ENCODE results near the gene XNDC1N. TPM values are rescaled to one million over a fixed set of nuclear protein-coding genes. Genes with fewer than 3 reads are reported as not detected.
A peak's percentile ranks its signal among the peaks of the same experiment; 100 is the strongest.

XNDC1N gene
- total RNA-seq = 10 to 100 TPM; 14.8 to 23.1 TPM

- peak; percentile 88 for DNase-seq
- CTCF ChIA-PET = interaction anchor here (0.9 to 2.3 kb wide), 9 partner anchors 9 to 506 kb away, joined by 3 to 8 read pairs (median 4); partner anchors contain the start of genes ANAPC15 and CLPB
- peak; percentile 87 for ATAC-seq
- peak within 1 kb of the TSS; percentile 98 for H3K4me3 Mint-ChIP-seq
- H3K27ac Mint-ChIP-seq = peak within 1 kb of the TSS; percentile 99
- no peaks in the 10 kb centered on the region for H3K27me3 Mint-ChIP-seq
- peaks cover 45% of the 10 kb centered on the region for H3K4me1 Mint-ChIP-seq
- H3K9me3 Mint-ChIP-seq (ENCODE audit: low read depth) = no peaks in the 10 kb centered on the region
- H3K36me3 Mint-ChIP-seq = peaks cover 22% of the 10 kb centered on the region
Observed at GRCh38 chr11:71927820-71928736, at the start of gene XNDC1N. TSS of gene XNDC1N (minus strand) at chr11:71928594. CDS start at chr11:71923353, 5,241 bp downstream.

GRCh38 chr11:71977743-71978418 is 49.5 kb upstream of the XNDC1N start:
- ATAC-seq = peak; percentile 68
- H3K4me1 Mint-ChIP-seq = no peaks in the 10 kb centered on the region
- no peak overlapping the region for H3K27ac Mint-ChIP-seq
- peak; percentile 74 for DNase-seq
- no peaks in the 10 kb centered on the region for H3K27me3 Mint-ChIP-seq
- H3K4me3 Mint-ChIP-seq = no peak overlapping the region
- peaks cover 8% of the 10 kb centered on the region for H3K36me3 Mint-ChIP-seq
- no peaks in the 10 kb centered on the region for H3K9me3 Mint-ChIP-seq (ENCODE audit: low read depth)
- CTCF ChIA-PET = interaction anchor here (0.8 to 3.8 kb wide), 36 partner anchors 8 to 469 kb away, joined by 3 to 31 read pairs (median 6); partner anchors contain the start of genes CLPB and IL18BP

DNA sequence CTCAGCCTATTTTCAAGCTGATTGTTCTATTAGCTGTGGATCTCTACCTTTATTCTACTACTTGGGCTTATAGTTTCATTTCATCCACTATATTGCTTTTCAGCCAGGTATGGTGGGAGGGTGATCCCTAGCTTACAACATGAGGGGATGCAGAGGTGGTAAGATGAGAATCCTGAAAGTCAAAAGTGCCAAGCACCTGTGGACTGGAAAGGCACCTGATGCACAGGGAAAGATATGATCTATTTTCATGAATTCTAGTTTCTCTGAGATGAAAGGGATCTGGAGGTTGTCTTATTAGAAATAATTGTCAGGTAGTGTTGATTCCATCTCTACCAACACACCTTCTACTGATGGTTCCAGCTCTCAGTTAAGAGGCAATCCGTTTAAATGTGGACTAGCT is 48.7 kb upstream of the XNDC1N start:
- Mint-ChIP-seq H3K36me3 (peaks cover 4% of the 10 kb centered on the region), H3K9me3 (ENCODE audit: low read depth) (no peaks in the 10 kb centered on the region), H3K4me3 (no peak overlapping the region), H3K27me3 (no peaks in the 10 kb centered on the region), H3K27ac (no peak overlapping the region), H3K4me1 (no peaks in the 10 kb centered on the region)
- no peak for ATAC-seq
- CTCF ChIA-PET = interaction anchor here (0.8 to 3.8 kb wide), 34 partner anchors 9 to 470 kb away, joined by 3 to 31 read pairs (median 5); partner anchors contain the start of genes CLPB and IL18BP
- no peak for DNase-seq

DNA sequence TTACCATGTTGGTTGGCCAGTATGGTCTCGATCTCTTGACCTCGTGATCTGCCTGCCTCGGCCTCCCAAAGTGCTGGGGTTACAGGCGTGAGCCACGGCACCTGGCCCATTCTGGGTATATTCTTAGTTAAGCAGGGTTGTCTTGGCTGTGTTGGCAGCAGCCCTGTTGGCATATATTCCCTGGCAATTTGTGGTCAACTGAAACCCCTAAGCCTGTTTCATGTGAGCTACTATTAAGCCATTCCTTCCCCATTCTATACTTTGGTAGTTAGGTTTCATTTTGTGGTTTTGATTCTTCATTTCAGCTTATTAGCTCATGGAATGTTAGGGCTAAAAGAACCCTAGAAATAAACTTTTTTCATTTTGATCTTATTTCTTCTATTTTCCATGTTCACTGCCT is 48.2 kb upstream of the XNDC1N start:
- Mint-ChIP-seq H3K4me1 (no peaks in the 10 kb centered on the region), H3K27me3 (no peaks in the 10 kb centered on the region), H3K36me3 (peaks cover 4% of the 10 kb centered on the region), H3K4me3 (no peak overlapping the region), H3K27ac (no peak overlapping the region), H3K9me3 (ENCODE audit: low read depth) (no peaks in the 10 kb centered on the region)
- CTCF ChIA-PET = interaction anchor here (0.8 to 3.8 kb wide), 25 partner anchors 8 to 458 kb away, joined by 3 to 31 read pairs (median 6); partner anchors contain the start of genes CLPB and IL18BP
- ATAC-seq (no peak), DNase-seq (no peak)

GRCh38 chr11:71971680-71972079 is 43.3 kb upstream of the XNDC1N start:
- Mint-ChIP-seq H3K9me3 (ENCODE audit: low read depth) (no peaks in the 10 kb centered on the region), H3K4me1 (peaks cover 1% of the 10 kb centered on the region), H3K27me3 (no peaks in the 10 kb centered on the region), H3K36me3 (peaks cover 10% of the 10 kb centered on the region), H3K4me3 (no peak overlapping the region), H3K27ac (no peak overlapping the region)
- no peak for DNase-seq
- no peak for ATAC-seq
- CTCF ChIA-PET = interaction anchor here (0.6 to 1.3 kb wide), 3 partner anchors 11 to 274 kb away, joined by 3 to 4 read pairs (median 3); no protein-coding TSS in a partner anchor

DNA sequence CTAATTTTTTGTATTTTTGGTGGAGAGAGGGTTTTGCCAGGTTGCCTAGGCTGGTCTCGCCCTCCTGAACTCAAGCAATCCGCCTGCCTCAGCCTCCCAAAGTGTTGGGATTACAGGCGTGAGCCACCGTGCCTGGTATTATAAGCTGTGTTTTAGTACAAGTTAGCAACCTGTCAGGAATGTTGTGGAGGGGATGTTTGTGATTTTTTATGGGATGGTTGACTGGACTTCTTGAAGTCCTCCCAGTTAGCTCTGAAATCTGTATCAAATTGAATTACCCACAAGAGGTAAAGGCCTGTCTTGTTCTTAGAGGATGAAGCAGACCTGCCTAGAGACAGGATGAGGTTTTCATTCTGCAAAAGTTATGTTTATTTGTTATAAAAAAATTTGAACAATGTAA is 36.2 kb upstream of the XNDC1N start:
- ATAC-seq (no peak), DNase-seq (no peak)
- no peak overlapping the region for H3K4me3 Mint-ChIP-seq
- CTCF ChIA-PET = interaction anchor here (2.0 kb wide), 1 partner anchor 13 kb away, joined by 7 read pairs; no protein-coding TSS in a partner anchor
- H3K9me3 Mint-ChIP-seq (ENCODE audit: low read depth) = no peaks in the 10 kb centered on the region
- H3K4me1 Mint-ChIP-seq = peaks cover 13% of the 10 kb centered on the region
- H3K27ac Mint-ChIP-seq = no peak overlapping the region
- no peaks in the 10 kb centered on the region for H3K27me3 Mint-ChIP-seq
- H3K36me3 Mint-ChIP-seq = peaks cover 24% of the 10 kb centered on the region

DNA sequence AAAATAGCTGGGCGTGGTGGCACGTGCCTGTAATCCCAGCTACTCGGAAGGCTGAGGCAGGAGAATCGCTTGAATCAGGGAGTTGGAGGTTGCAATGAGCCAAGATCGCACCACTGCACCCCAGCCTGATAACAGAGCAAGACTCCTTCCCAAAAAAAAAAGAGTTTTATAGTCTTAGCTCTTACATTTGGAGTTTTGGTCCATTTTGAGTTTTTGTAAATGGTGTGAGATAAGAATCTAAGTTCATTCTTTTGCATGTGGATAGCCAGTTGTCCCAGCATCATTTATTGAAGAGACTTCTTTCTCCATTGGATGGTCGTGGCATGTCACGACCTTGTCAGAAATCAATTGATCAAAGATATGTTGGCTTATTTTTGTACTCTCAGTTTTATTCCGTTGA is 35.1 kb upstream of the XNDC1N start:
- DNase-seq (no peak), ATAC-seq (no peak)
- Mint-ChIP-seq H3K27ac (no peak overlapping the region), H3K4me3 (no peak overlapping the region), H3K36me3 (peaks cover 24% of the 10 kb centered on the region), H3K27me3 (no peaks in the 10 kb centered on the region), H3K9me3 (ENCODE audit: low read depth) (no peaks in the 10 kb centered on the region), H3K4me1 (peaks cover 13% of the 10 kb centered on the region)
- CTCF ChIA-PET = no interaction called here

- CTCF ChIA-PET = no interaction called here
- Mint-ChIP-seq H3K36me3 (peaks cover 21% of the 10 kb centered on the region), H3K27me3 (no peaks in the 10 kb centered on the region), H3K9me3 (ENCODE audit: low read depth) (no peaks in the 10 kb centered on the region), H3K4me3 (no peak overlapping the region), H3K4me1 (peaks cover 13% of the 10 kb centered on the region), H3K27ac (peak overlapping the region; percentile 56)
- ATAC-seq (peak; percentile 81), DNase-seq (no peak)
Observed at GRCh38 chr11:71962428-71963038, 34.1 kb upstream of the XNDC1N start.

DNA sequence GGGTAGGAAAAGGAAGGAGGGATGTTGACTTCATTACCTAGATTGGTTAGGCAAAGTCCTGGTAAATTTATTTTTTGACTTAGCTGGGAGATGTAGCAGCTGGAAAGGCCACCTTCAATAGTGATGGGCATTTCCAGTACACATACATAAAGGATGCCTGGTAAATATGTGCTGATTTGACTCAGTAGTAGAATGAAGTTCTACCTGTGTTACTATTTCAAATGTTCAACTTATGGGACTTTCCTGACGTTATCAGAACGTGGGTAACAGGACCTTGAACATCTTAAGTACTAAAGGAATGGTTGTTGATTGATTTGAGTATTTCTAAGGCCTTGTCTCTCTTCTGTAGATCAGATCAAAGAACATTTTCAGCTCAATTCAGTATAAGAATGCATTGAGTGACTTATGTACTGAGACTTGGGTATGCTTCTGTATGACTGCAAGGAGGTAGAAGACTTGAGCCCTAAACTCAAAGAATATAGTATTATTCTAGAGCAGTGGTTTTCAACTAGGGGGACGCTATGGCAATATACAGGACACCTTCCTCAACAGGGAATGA is 27.6 kb upstream of the XNDC1N start:
- DNase-seq (no peak), ATAC-seq (no peak)
- H3K9me3 Mint-ChIP-seq (ENCODE audit: low read depth) = no peaks in the 10 kb centered on the region
- H3K27ac Mint-ChIP-seq = no peak overlapping the region
- no peaks in the 10 kb centered on the region for H3K4me1 Mint-ChIP-seq
- peaks cover 6% of the 10 kb centered on the region for H3K36me3 Mint-ChIP-seq
- H3K4me3 Mint-ChIP-seq = no peak overlapping the region
- no peaks in the 10 kb centered on the region for H3K27me3 Mint-ChIP-seq
- CTCF ChIA-PET = interaction anchor here (1.4 to 2.2 kb wide), 2 partner anchors 21 to 69 kb away, joined by 5 to 9 read pairs; no protein-coding TSS in a partner anchor

DNA sequence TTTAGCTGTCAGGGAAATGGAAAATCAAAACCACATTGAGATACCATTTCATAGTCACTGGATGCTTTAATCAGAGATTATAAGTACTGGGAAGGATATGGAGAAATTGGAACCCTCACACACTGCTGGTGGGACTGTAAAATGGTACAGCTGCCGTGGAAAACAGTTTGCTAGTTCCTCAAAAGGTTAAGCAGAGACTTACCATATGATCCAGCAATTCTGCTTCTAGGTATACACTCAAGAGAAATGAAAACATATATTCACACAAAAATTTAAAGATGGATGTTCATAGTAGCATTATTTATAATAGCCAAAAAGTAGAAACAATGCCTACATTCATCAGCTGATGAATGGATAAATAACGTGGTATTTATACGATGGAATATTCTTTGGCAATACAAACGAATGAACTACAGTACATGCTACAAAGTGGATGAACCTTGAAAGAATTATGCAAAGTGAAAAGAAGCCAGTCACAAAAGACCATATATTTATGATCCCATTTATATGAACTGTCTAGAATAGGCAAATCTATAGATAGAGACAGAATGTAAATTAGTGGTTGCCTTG is 23.4 kb upstream of the XNDC1N start:
- no peaks in the 10 kb centered on the region for H3K27me3 Mint-ChIP-seq
- ATAC-seq (no peak), DNase-seq (no peak)
- no peaks in the 10 kb centered on the region for H3K9me3 Mint-ChIP-seq (ENCODE audit: low read depth)
- H3K4me3 Mint-ChIP-seq = no peak overlapping the region
- no peak overlapping the region for H3K27ac Mint-ChIP-seq
- H3K4me1 Mint-ChIP-seq = peaks cover 8% of the 10 kb centered on the region
- CTCF ChIA-PET = interaction anchor here (1.9 kb wide), 1 partner anchor 16 kb away, joined by 4 read pairs; no protein-coding TSS in a partner anchor
- peaks cover 5% of the 10 kb centered on the region for H3K36me3 Mint-ChIP-seq

- Mint-ChIP-seq H3K4me3 (no peak overlapping the region), H3K9me3 (ENCODE audit: low read depth) (no peaks in the 10 kb centered on the region), H3K27ac (no peak overlapping the region), H3K36me3 (peaks cover 7% of the 10 kb centered on the region), H3K4me1 (peaks cover 10% of the 10 kb centered on the region), H3K27me3 (no peaks in the 10 kb centered on the region)
- ATAC-seq (no peak), DNase-seq (no peak)
- CTCF ChIA-PET = interaction anchor here (1.2 kb wide), 1 partner anchor 10 kb away, joined by 3 read pairs; no protein-coding TSS in a partner anchor
Observed at GRCh38 chr11:71949034-71949433, 20.6 kb upstream of the XNDC1N start.

GRCh38 chr11:71948314-71949027 is 20.1 kb upstream of the XNDC1N start:
- Mint-ChIP-seq H3K27me3 (no peaks in the 10 kb centered on the region), H3K27ac (no peak overlapping the region), H3K9me3 (ENCODE audit: low read depth) (no peaks in the 10 kb centered on the region), H3K36me3 (peaks cover 7% of the 10 kb centered on the region), H3K4me1 (peaks cover 10% of the 10 kb centered on the region), H3K4me3 (no peak overlapping the region)
- no peak for DNase-seq
- CTCF ChIA-PET = interaction anchor here (1.2 kb wide), 1 partner anchor 10 kb away, joined by 3 read pairs; no protein-coding TSS in a partner anchor
- no peak for ATAC-seq

All from activated CD8-positive, alpha-beta memory T cell treated with anti-CD3 and anti-CD28 coated beads, Interleukin-2, amount 10 ng/mL, durations not matched to agents 7 days and 5 days (primary cell).